ENCODE results near the gene CFAP119. TPM values are rescaled to one million over a fixed set of nuclear protein-coding genes. Genes with fewer than 3 reads are reported as not detected.

Gene CFAP119
- total and polyA plus RNA-seq, 7 experiments from 2014 or later = 0.41 to 5.9 (median 2.8) TPM

DNA sequence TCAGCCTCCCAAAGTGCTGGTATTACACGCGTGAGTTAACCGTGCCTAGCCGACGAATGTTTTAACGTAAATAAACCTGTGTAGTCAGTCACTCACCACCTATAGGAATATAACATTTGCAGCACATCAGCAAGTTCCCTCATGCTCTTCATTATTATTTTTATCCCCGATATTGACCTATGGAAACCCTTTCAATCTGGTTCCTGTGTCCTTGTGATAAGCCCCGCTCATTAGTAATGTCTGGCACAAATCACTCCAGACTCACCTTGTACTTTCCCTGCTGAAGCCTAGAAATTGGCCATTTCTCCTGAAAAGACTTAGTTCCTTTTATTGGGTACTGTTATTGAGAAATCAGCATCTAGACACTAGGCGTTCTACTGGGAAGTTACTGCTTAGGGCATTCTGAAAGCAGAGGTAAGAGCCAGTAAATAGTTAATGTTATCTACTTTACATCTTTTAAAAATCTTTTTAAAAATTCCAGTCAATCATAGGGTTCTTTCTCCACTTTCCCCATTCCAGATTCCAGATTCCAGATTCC, 15.2 kb downstream of the CFAP119 start:
- peak overlapping the region in 1 of 10 donors; percentile 78 for H3K4me3 Mint-ChIP-seq
- intact Hi-C loops (cut with micrococcal nuclease) = no loop called here
- ATAC-seq = no peak

DNA sequence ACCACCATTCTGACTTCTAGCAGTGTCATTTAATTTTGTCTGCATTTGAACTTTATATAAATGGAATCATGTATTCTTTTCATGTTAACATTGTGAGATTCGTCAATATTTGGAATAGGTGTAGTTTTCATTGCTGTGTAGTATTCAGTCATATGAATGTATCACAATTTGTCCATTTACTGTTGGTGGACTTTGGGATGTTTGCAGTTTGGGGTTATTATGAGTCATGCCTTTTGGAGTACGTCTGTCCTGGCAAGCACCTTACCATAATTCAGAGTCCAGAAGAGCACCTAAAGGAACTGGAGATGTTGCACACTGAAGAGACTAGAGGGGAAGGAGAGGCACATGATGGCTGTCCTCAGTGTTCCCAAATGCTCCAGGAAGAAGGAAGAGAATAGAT, 16.8 kb downstream of the CFAP119 start:
- H3K27ac Mint-ChIP-seq = peak overlapping the region in 6 of 9 donors; percentile 1 to 48 (median 16)

More for the DNA sequence above, 15.2 kb downstream of the CFAP119 start:
- ChIA-PET POLR2A (interaction anchor here (0.6 to 4.4 kb wide), 9 partner anchors 10 to 438 kb away, joined by 3 to 18 read pairs (median 8); partner anchors contain the start of genes FBRS and ZNF688), CTCF (no interaction called here)
- H3K4me1 ChIP-seq (ENCODE audit: control insufficient read depth in 2 of 2, insufficient read depth in 2 of 2, low read length in 2 of 2) = peaks cover 4 to 6% of the 10 kb centered on the region in 2 donors
- H3K27me3 Mint-ChIP-seq = no peaks in the 10 kb centered on the region
- peak overlapping the region; percentile 75 for H3K27ac ChIP-seq (ENCODE audit: low read depth, low read length)
- no peak overlapping the region for H3K4me3 ChIP-seq (ENCODE audit: low read length)
- no peak for DNase-seq
- peaks cover 0 to 3% (median 0%) of the 10 kb centered on the region in 11 donors for H3K9me3 Mint-ChIP-seq
- peak overlapping the region in 6 of 9 donors; percentile 36 to 91 (median 87) for H3K27ac Mint-ChIP-seq
- H3K27me3 ChIP-seq (ENCODE audit: control insufficient read depth in 2 of 2, insufficient read depth in 2 of 2, low read length in 2 of 2) = no peaks in the 10 kb centered on the region
- H3K36me3 Mint-ChIP-seq = peaks cover 5 to 25% (median 21%) of the 10 kb centered on the region in 5 donors
- no peaks in the 10 kb centered on the region for H3K9me3 ChIP-seq (ENCODE audit: control insufficient read depth in 2 of 3, low read length in 3 of 3)
- H3K36me3 ChIP-seq (ENCODE audit: control insufficient read depth in 2 of 3, insufficient read depth in 3 of 3, low read length in 3 of 3) = peaks cover 0 to 28% (median 0%) of the 10 kb centered on the region in 3 experiments
- peaks cover 18 to 33% (median 28%) of the 10 kb centered on the region in 7 donors for H3K4me1 Mint-ChIP-seq

DNA sequence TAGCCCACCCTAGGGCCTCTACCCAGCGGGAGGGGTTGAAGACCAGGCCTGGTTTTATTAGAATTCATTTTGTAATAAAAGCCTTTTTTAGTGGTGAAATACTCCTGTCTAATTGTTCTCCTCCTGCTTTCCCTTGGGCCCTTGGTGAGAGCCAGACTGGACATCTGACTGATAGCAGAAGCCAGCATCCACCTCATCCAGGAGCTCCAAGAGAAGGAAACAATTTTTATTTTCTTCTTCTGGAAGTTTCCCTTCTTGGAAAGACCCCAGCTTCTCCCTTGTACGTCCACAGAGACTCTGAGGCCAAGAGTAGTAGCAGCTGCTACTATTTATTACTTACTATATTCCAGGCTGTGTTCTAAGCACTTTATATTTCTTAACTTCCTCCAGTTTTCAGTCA, 17.7 kb downstream of the CFAP119 start:
- DNase-seq (no peak), ATAC-seq (no peak)
- no peak overlapping the region for H3K4me3 Mint-ChIP-seq
- peaks cover 15 to 30% (median 21%) of the 10 kb centered on the region in 7 donors for H3K4me1 Mint-ChIP-seq
- no peaks in the 10 kb centered on the region for H3K27me3 Mint-ChIP-seq
- ChIA-PET POLR2A (interaction anchor here (0.7 kb wide), 1 partner anchor 15 kb away, joined by 3 read pairs; no protein-coding TSS in a partner anchor), CTCF (no interaction called here)
- no peak overlapping the region for H3K4me3 ChIP-seq (ENCODE audit: low read length)
- H3K9me3 ChIP-seq (ENCODE audit: control insufficient read depth in 2 of 3, low read length in 3 of 3) = no peaks in the 10 kb centered on the region
- intact Hi-C loops (cut with micrococcal nuclease) = no loop called here
- peaks cover 0 to 6% of the 10 kb centered on the region in 2 donors for H3K4me1 ChIP-seq (ENCODE audit: control insufficient read depth in 2 of 2, insufficient read depth in 2 of 2, low read length in 2 of 2)
- H3K36me3 ChIP-seq (ENCODE audit: control insufficient read depth in 2 of 3, insufficient read depth in 3 of 3, low read length in 3 of 3) = peaks cover 0 to 30% (median 0%) of the 10 kb centered on the region in 3 experiments
- H3K27me3 ChIP-seq (ENCODE audit: control insufficient read depth in 2 of 2, insufficient read depth in 2 of 2, low read length in 2 of 2) = no peaks in the 10 kb centered on the region
- H3K27ac ChIP-seq (ENCODE audit: low read depth, low read length) = no peak overlapping the region
- peaks cover 0 to 21% (median 14%) of the 10 kb centered on the region in 5 donors for H3K36me3 Mint-ChIP-seq
- peak overlapping the region in 2 of 9 donors; percentile 12 to 28 for H3K27ac Mint-ChIP-seq
- peaks cover 0 to 3% (median 0%) of the 10 kb centered on the region in 11 donors for H3K9me3 Mint-ChIP-seq

More for the DNA sequence above, 16.8 kb downstream of the CFAP119 start:
- intact Hi-C loops (cut with micrococcal nuclease) = no loop called here
- Histone ChIP-seq H3K4me1 (ENCODE audit: control insufficient read depth in 2 of 2, insufficient read depth in 2 of 2, low read length in 2 of 2) (peaks cover 4 to 6% of the 10 kb centered on the region in 2 donors), H3K4me3 (ENCODE audit: low read length) (no peak overlapping the region), H3K27me3 (ENCODE audit: control insufficient read depth in 2 of 2, insufficient read depth in 2 of 2, low read length in 2 of 2) (no peaks in the 10 kb centered on the region), H3K27ac (ENCODE audit: low read depth, low read length) (no peak overlapping the region), H3K9me3 (ENCODE audit: control insufficient read depth in 2 of 3, low read length in 3 of 3) (no peaks in the 10 kb centered on the region), H3K36me3 (ENCODE audit: control insufficient read depth in 2 of 3, insufficient read depth in 3 of 3, low read length in 3 of 3) (peaks cover 0 to 24% (median 0%) of the 10 kb centered on the region in 3 experiments)
- POLR2A ChIA-PET = no interaction called here
- no peaks in the 10 kb centered on the region for H3K27me3 Mint-ChIP-seq
- peaks cover 20 to 37% (median 30%) of the 10 kb centered on the region in 7 donors for H3K4me1 Mint-ChIP-seq
- peak overlapping the region in 1 of 10 donors; percentile 23 for H3K4me3 Mint-ChIP-seq
- DNase-seq (no peak), ATAC-seq (no peak)
- CTCF ChIA-PET = no interaction called here
- H3K9me3 Mint-ChIP-seq = peaks cover 0 to 3% (median 0%) of the 10 kb centered on the region in 11 donors
- peaks cover 0 to 25% (median 14%) of the 10 kb centered on the region in 5 donors for H3K36me3 Mint-ChIP-seq

DNA sequence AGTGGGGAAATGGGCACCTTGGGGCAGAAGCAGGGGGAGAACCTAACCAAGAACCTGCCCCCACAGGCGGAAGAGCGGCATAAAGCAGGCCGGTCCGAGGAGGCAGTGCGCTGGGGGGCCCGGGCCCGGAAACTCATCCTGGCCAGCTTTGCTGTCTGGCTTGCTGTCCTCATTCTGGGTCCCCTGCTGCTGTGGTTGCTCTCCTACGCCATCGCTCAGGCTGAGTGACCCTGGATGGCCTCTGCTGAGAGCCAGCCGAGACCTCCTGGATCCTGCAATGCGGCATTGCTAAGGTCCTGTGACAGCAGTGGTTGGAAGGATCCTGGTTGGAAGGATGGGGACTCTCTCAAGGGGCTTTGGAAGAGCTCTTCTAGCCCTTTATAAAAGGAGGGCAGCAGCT, 18.1 kb downstream of the CFAP119 start:
- H3K36me3 Mint-ChIP-seq = peaks cover 0 to 20% (median 14%) of the 10 kb centered on the region in 5 donors
- Histone ChIP-seq H3K4me3 (ENCODE audit: low read length) (no peak overlapping the region), H3K27ac (ENCODE audit: low read depth, low read length) (no peak overlapping the region), H3K27me3 (ENCODE audit: control insufficient read depth in 2 of 2, insufficient read depth in 2 of 2, low read length in 2 of 2) (no peaks in the 10 kb centered on the region), H3K4me1 (ENCODE audit: control insufficient read depth in 2 of 2, insufficient read depth in 2 of 2, low read length in 2 of 2) (peaks cover 0 to 6% of the 10 kb centered on the region in 2 donors), H3K36me3 (ENCODE audit: control insufficient read depth in 2 of 3, insufficient read depth in 3 of 3, low read length in 3 of 3) (peaks cover 0 to 35% (median 0%) of the 10 kb centered on the region in 3 experiments), H3K9me3 (ENCODE audit: control insufficient read depth in 2 of 3, low read length in 3 of 3) (no peaks in the 10 kb centered on the region)
- CTCF ChIA-PET = no interaction called here
- H3K27ac Mint-ChIP-seq = peak overlapping the region in 2 of 9 donors; percentile 39 to 63
- peaks cover 13 to 30% (median 18%) of the 10 kb centered on the region in 7 donors for H3K4me1 Mint-ChIP-seq
- no peak overlapping the region for H3K4me3 Mint-ChIP-seq
- ATAC-seq (no peak), DNase-seq (no peak)
- POLR2A ChIA-PET = no interaction called here
- no peaks in the 10 kb centered on the region for H3K27me3 Mint-ChIP-seq
- intact Hi-C loops (cut with micrococcal nuclease) = no loop called here
- H3K9me3 Mint-ChIP-seq = peaks cover 0 to 3% (median 0%) of the 10 kb centered on the region in 11 donors

DNA sequence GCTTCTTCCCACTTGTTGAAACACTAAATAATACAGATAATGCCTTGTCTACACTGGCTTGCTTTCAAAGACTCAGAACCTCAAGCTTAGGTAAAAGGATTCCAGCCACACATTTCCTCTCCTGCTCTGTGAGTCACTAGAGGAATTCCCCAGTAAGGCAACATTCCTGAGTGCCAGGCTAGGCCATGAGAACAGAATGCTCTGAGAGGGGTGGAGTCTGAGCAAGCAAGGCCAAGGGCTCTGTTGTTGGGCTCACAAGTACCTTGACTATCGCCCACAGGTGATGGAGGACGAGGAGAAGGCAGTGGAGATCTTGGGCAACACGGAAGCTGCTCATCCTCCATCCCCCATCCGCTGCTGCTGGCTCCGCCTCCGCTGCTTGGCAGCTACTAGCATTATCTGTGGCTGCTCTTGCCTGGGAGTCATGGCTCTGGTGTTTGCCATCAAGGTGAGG, 20.4 kb downstream of the CFAP119 start:
- Histone ChIP-seq H3K4me3 (ENCODE audit: low read length) (no peak overlapping the region), H3K4me1 (ENCODE audit: control insufficient read depth in 2 of 2, insufficient read depth in 2 of 2, low read length in 2 of 2) (no peaks in the 10 kb centered on the region), H3K36me3 (ENCODE audit: control insufficient read depth in 2 of 3, insufficient read depth in 3 of 3, low read length in 3 of 3) (peaks cover 7 to 57% (median 10%) of the 10 kb centered on the region in 3 experiments), H3K27ac (ENCODE audit: low read depth, low read length) (no peak overlapping the region), H3K27me3 (ENCODE audit: control insufficient read depth in 2 of 2, insufficient read depth in 2 of 2, low read length in 2 of 2) (no peaks in the 10 kb centered on the region), H3K9me3 (ENCODE audit: control insufficient read depth in 2 of 3, low read length in 3 of 3) (no peaks in the 10 kb centered on the region)
- ChIA-PET CTCF (no interaction called here), POLR2A (no interaction called here)
- Mint-ChIP-seq H3K4me3 (no peak overlapping the region), H3K9me3 (no peaks in the 10 kb centered on the region), H3K4me1 (peaks cover 6 to 19% (median 9%) of the 10 kb centered on the region in 7 donors), H3K27me3 (no peaks in the 10 kb centered on the region), H3K36me3 (peaks cover 7 to 32% (median 19%) of the 10 kb centered on the region in 5 donors), H3K27ac (peak overlapping the region in 3 of 9 donors; percentile 4 to 71 (median 55))
- ATAC-seq (no peak), DNase-seq (no peak)
- intact Hi-C loops (cut with micrococcal nuclease) = no loop called here

DNA sequence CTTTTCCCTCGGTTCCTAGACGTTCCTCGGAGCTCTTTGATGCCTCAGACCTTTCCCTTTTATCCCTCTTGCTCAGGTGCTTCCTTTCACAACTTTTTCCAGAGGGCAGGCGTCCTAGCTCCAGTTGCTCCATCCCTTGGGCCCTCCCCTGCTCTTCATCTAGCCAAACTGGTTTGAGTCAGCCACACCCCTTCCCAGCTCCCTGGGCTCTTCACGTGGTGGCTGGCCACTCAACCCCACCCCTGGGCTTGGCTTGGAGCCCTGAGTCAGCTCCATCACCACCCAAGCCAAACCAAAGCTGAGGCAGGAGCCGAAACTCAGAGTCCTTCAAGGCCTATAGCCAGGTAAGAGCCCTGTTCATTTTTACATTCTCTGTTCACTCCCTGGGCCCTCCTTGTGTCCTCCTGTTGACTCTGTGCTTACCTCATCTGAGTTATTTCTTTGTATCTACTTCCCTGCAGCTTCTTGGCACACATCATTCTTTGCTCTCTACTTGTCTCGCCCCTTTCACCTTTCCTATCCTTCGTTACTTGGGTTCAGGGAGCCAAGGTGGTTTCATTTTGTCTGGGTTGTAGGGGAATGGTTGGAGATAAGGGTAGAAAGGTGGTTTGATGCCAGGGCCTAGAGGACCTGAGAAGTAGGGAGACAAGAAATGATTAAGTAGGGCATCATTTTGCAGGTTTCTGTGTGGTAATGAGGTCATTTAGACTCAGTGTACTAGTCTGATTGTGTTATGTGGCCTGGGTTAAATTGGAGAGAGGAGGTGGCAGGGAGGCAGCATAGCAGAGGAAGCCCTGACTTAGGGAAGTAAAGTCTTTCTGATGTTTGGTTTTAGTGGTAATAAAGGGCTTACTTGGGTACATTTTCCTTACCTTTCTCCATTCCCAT, 21.3 kb downstream of the CFAP119 start:
- Histone ChIP-seq H3K27me3 (ENCODE audit: control insufficient read depth in 2 of 2, insufficient read depth in 2 of 2, low read length in 2 of 2) (no peaks in the 10 kb centered on the region), H3K4me1 (ENCODE audit: control insufficient read depth in 2 of 2, insufficient read depth in 2 of 2, low read length in 2 of 2) (no peaks in the 10 kb centered on the region), H3K36me3 (ENCODE audit: control insufficient read depth in 2 of 3, insufficient read depth in 3 of 3, low read length in 3 of 3) (peaks cover 14 to 66% (median 16%) of the 10 kb centered on the region in 3 experiments), H3K4me3 (ENCODE audit: low read length) (no peak overlapping the region), H3K27ac (ENCODE audit: low read depth, low read length) (peak overlapping the region; percentile 4), H3K9me3 (ENCODE audit: control insufficient read depth in 2 of 3, low read length in 3 of 3) (no peaks in the 10 kb centered on the region)
- no peaks in the 10 kb centered on the region for H3K9me3 Mint-ChIP-seq
- H3K4me3 Mint-ChIP-seq = no peak overlapping the region
- intact Hi-C loops (cut with micrococcal nuclease) = no loop called here
- H3K4me1 Mint-ChIP-seq = peaks cover 6 to 19% (median 9%) of the 10 kb centered on the region in 7 donors
- DNase-seq (no peak), ATAC-seq (no peak)
- no peaks in the 10 kb centered on the region for H3K27me3 Mint-ChIP-seq
- ChIA-PET CTCF (interaction anchor here (0.7 kb wide), 1 partner anchor 25 kb away, joined by 3 read pairs; no protein-coding TSS in a partner anchor), POLR2A (no interaction called here)
- H3K27ac Mint-ChIP-seq = peak overlapping the region in 7 of 9 donors; percentile 3 to 87 (median 55)
- peaks cover 7 to 41% (median 23%) of the 10 kb centered on the region in 5 donors for H3K36me3 Mint-ChIP-seq
